Measurements from ENCODE around the gene UIMC1. TPM values are rescaled to one million over a fixed set of nuclear protein-coding genes. Genes with fewer than 3 reads are reported as not detected.

UIMC1 gene
- total RNA-seq, 1 experiment from 2014 or later = 53.0 TPM

DNA sequence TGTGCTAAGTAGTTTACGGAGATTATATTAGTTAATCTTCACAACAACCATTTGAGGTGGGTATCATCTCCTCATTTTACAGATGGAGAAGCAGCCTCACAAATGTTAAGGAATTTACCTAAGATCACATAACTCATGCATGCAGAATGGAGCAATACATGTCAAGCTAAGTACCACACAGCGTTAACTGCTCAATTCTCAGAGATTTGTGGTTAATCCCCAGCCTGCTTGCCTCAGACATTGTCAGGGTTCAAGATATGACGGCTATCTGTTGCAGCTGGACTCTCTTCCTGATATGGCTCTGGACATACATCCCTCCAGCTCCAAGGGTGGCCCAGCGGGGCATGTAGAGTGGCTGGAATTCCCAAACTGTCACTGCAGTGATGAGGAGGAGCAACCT is 8.6 kb upstream of the UIMC1 start:
- no peaks in the 10 kb centered on the region for H3K9me3 ChIP-seq (ENCODE audit: control insufficient read depth, low read depth, low read length)
- no peaks in the 10 kb centered on the region for H3K79me2 ChIP-seq (ENCODE audit: insufficient read depth, low read length)
- H3K23me2 ChIP-seq (ENCODE audit: insufficient read length, low read depth, low read length, poor library complexity, severe bottlenecking) = no peaks in the 10 kb centered on the region
- H3K56ac ChIP-seq (ENCODE audit: insufficient read length, low read depth, low read length) = no peak overlapping the region
- H2BK15ac ChIP-seq (ENCODE audit: low read depth, low read length) = no peak overlapping the region
- H3K9ac ChIP-seq (ENCODE audit: extremely low read depth, insufficient read length, low read length) = no peak overlapping the region
- peaks cover 2% of the 10 kb centered on the region in 2 experiments; a peak in 3 of 4 replicates for H3K4me1 Mint-ChIP-seq
- WGBS (ENCODE audit: extremely low coverage, insufficient read length, low lambda C conversion rate) = no CpG with 5 or more reads among the region's 4 CpGs
- no peak overlapping the region for H2AK5ac ChIP-seq (ENCODE audit: insufficient read length, low read length)
- H3K27me3 Mint-ChIP-seq (ENCODE audit: low read depth) = no peaks in the 10 kb centered on the region; the same call in 1 of the 2 replicates
- H2AFZ ChIP-seq (ENCODE audit: low read length) = no peak overlapping the region
- no peak overlapping the region for H3K4me3 Mint-ChIP-seq
- DNase-seq = no peak
- H4K5ac ChIP-seq (ENCODE audit: insufficient read length, low read depth, low read length) = no peak overlapping the region
- H2BK12ac ChIP-seq (ENCODE audit: insufficient read length, low read depth, low read length) = no peak overlapping the region
- H3K4ac ChIP-seq (ENCODE audit: low read depth, low read length) = no peak overlapping the region
- H4K20me1 ChIP-seq (ENCODE audit: control insufficient read depth, insufficient read depth, insufficient read length) = no peaks in the 10 kb centered on the region
- H3K27ac Mint-ChIP-seq = no peak overlapping the region
- no peaks in the 10 kb centered on the region for H3K9me3 Mint-ChIP-seq
- no peak overlapping the region for H3K18ac ChIP-seq (ENCODE audit: insufficient read length, low read depth, low read length)
- H3K4me2 ChIP-seq (ENCODE audit: insufficient read depth, insufficient read length, low read length) = no peak overlapping the region
- no peak overlapping the region for H4K91ac ChIP-seq (ENCODE audit: insufficient read length, low read depth, low read length)
- no peak overlapping the region for H3K14ac ChIP-seq (ENCODE audit: insufficient read depth, low read length)
- H3K36me3 Mint-ChIP-seq (ENCODE audit: insufficient read depth in 1 of 3, low read depth in 3 of 3) = no peaks in the 10 kb centered on the region
- H2BK5ac ChIP-seq (ENCODE audit: insufficient read length, low read length) = no peak overlapping the region
- H2BK120ac ChIP-seq (ENCODE audit: low read depth, low read length, poor library complexity, severe bottlenecking) = no peak overlapping the region
- H3T11ph ChIP-seq (ENCODE audit: low read length) = no peak overlapping the region
- no peaks in the 10 kb centered on the region for H3K4me1 ChIP-seq (ENCODE audit: insufficient read depth, low read length)
- H4K8ac ChIP-seq (replicated peaks; ENCODE audit: insufficient read length, low read depth, low read length) = no peak overlapping the region
- no peak overlapping the region for H3K23ac ChIP-seq (ENCODE audit: insufficient read length, low read depth, low read length)
- no peaks in the 10 kb centered on the region for H3K79me1 ChIP-seq (ENCODE audit: insufficient read depth, low read depth, low read length, poor library complexity, severe bottlenecking)
- TF ChIP-seq, protein P1, sequence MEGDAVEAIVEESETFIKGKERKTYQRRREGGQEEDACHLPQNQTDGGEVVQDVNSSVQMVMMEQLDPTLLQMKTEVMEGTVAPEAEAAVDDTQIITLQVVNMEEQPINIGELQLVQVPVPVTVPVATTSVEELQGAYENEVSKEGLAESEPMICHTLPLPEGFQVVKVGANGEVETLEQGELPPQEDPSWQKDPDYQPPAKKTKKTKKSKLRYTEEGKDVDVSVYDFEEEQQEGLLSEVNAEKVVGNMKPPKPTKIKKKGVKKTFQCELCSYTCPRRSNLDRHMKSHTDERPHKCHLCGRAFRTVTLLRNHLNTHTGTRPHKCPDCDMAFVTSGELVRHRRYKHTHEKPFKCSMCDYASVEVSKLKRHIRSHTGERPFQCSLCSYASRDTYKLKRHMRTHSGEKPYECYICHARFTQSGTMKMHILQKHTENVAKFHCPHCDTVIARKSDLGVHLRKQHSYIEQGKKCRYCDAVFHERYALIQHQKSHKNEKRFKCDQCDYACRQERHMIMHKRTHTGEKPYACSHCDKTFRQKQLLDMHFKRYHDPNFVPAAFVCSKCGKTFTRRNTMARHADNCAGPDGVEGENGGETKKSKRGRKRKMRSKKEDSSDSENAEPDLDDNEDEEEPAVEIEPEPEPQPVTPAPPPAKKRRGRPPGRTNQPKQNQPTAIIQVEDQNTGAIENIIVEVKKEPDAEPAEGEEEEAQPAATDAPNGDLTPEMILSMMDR (conservative IDR thresholded peaks at IDR 0.05) = no peak
- no peaks in the 10 kb centered on the region for H3K27me3 ChIP-seq (ENCODE audit: insufficient read depth, low read length)
- H2BK20ac ChIP-seq (ENCODE audit: low read depth, low read length, poor library complexity, severe bottlenecking) = no peak overlapping the region
- no peak overlapping the region for H3K27ac ChIP-seq (ENCODE audit: insufficient read length, low read depth, low read length)

Measured in H9 (cell line).